Upper lobe of right lung (tissue), 1 donor: ENCODE measurements around the gene FPR2. TPM values are rescaled to one million over a fixed set of nuclear protein-coding genes. Genes with fewer than 3 reads are reported as not detected.

Source experiments
- ATAC-seq: fragments of 200-7000 bp; cut with Tn5 transposase; one replicate; pipeline ENCODE4 v1.9.1; 2020; ENCODE audit warnings: mild to moderate bottlenecking, moderate library complexity
- DNase-seq: peaks from one replicate; pipeline ENCODE4 v3.0.0-alpha.2; 2020
- H3K27ac ChIP-seq: fragments of 200-600 bp; one replicate; pipeline ENCODE4 v1.8.0; 2022
- H3K27me3 ChIP-seq: fragments of 200-600 bp; one replicate; pipeline ENCODE4 v1.8.0; 2022; ENCODE audit warnings: mild to moderate bottlenecking
- H3K36me3 ChIP-seq: fragments of 200-600 bp; one replicate; pipeline ENCODE4 v1.8.0; 2022
- H3K4me1 ChIP-seq: fragments of 200-600 bp; one replicate; pipeline ENCODE4 v1.8.0; 2022
- H3K4me3 ChIP-seq: fragments of 200-600 bp; one replicate; pipeline ENCODE4 v1.8.0; 2022; ENCODE audit warnings: mild to moderate bottlenecking
- H3K9me3 ChIP-seq: fragments of 200-600 bp; one replicate; pipeline ENCODE4 v1.8.0; 2022
- CTCF ChIP-seq: fragments of 200-600 bp; IDR thresholded peaks from one replicate; pipeline ENCODE4 v1.8.0; 2022; ENCODE audit warnings: antibody characterized with exemption
- intact Hi-C: fragments of 100-400 bp; cut with DNase I; formaldehyde crosslinking; loops from one replicate; pipeline ENCODE4 v1.11.0; 2022
- total RNA-seq: library from RNA; stranded (reverse); fragmentation: NEBNext Ultra II Directional; extraction: Animal tissue kit (Norgen Biotek cat#: 25700); gene quantifications from one replicate; pipeline ENCODE4 v1.2.1, GENCODE V29; 2021
- donor health status: DM: no; HTN: yes; CAD: no; lungs with severe emphysema.

Gene FPR2
- total RNA-seq, 1 donor from 2014 or later = 12.5 TPM

- Histone ChIP-seq H3K4me1 (no peaks in the 10 kb centered on the region), H3K4me3 (no peak overlapping the region), H3K36me3 (no peaks in the 10 kb centered on the region), H3K27me3 (peaks cover 49% of the 10 kb centered on the region), H3K9me3 (no peaks in the 10 kb centered on the region), H3K27ac (no peak overlapping the region)
- ATAC-seq = peak; percentile 66
- no peak for DNase-seq
- TF ChIP-seq CTCF = no peak
- intact Hi-C loops = no loop called here
Measured at GRCh38 chr19:51726049-51726448, 34.9 kb upstream of the FPR2 start.

GRCh38 chr19:51727349-51727880 is 33.6 kb upstream of the FPR2 start:
- no peak for DNase-seq
- Histone ChIP-seq H3K27me3 (peaks cover 36% of the 10 kb centered on the region), H3K4me3 (no peak overlapping the region), H3K36me3 (no peaks in the 10 kb centered on the region), H3K4me1 (no peaks in the 10 kb centered on the region), H3K27ac (no peak overlapping the region), H3K9me3 (no peaks in the 10 kb centered on the region)
- ATAC-seq = no peak
- TF ChIP-seq CTCF = no peak
- intact Hi-C loops = no loop called here

- TF ChIP-seq CTCF = no peak
- peaks cover 25% of the 10 kb centered on the region for H3K27me3 ChIP-seq
- H3K9me3 ChIP-seq = no peaks in the 10 kb centered on the region
- H3K36me3 ChIP-seq = no peaks in the 10 kb centered on the region
- H3K4me1 ChIP-seq = no peaks in the 10 kb centered on the region
- H3K4me3 ChIP-seq = no peak overlapping the region
- no peak for ATAC-seq
- intact Hi-C loops = no loop called here
- H3K27ac ChIP-seq = no peak overlapping the region
- no peak for DNase-seq
Measured at GRCh38 chr19:51729781-51730180, 31.2 kb upstream of the FPR2 start.

GRCh38 chr19:51733742-51734522 is 27.0 kb upstream of the FPR2 start:
- no peak for TF ChIP-seq CTCF
- ATAC-seq = no peak
- Histone ChIP-seq H3K27ac (no peak overlapping the region), H3K4me1 (peaks cover 3% of the 10 kb centered on the region), H3K4me3 (no peak overlapping the region), H3K27me3 (peaks cover 3% of the 10 kb centered on the region), H3K9me3 (no peaks in the 10 kb centered on the region), H3K36me3 (no peaks in the 10 kb centered on the region)
- no peak for DNase-seq
- intact Hi-C loops = no loop called here

- no peak overlapping the region for H3K27ac ChIP-seq
- no peaks in the 10 kb centered on the region for H3K27me3 ChIP-seq
- ATAC-seq (peak; percentile 96), DNase-seq (peak; percentile 82)
- no peak for TF ChIP-seq CTCF
- peaks cover 3% of the 10 kb centered on the region for H3K4me1 ChIP-seq
- no peaks in the 10 kb centered on the region for H3K9me3 ChIP-seq
- no peaks in the 10 kb centered on the region for H3K36me3 ChIP-seq
- no peak overlapping the region for H3K4me3 ChIP-seq
- intact Hi-C loops = no loop called here
Measured at GRCh38 chr19:51735759-51736449, 25.1 kb upstream of the FPR2 start.
